H1 (cell line): Measurements from ENCODE around the gene TVP23B. TPM values are rescaled to one million over a fixed set of nuclear protein-coding genes. Genes with fewer than 3 reads are reported as not detected.
"Not testable (repeated sequence)": the region's sequence is repeated elsewhere in the genome, so short reads cannot be mapped to it uniquely, and the experiment has no call there.

Experiments used
- CTCF ChIA-PET: fragments of 300-600 bp; sonication (Branson Sonifier 250); formaldehyde crosslinking; loops from one replicate; lab custom pipeline; 2021; ENCODE audit not compliant: partially characterized antibody; lab: Charles Lee
- POLR2A ChIA-PET: fragments of 300-600 bp; sonication (Branson Sonifier 250); formaldehyde crosslinking; loops from one replicate; lab custom pipeline; 2021; ENCODE audit warnings: inconsistent platforms; ENCODE audit not compliant: partially characterized antibody; lab: Charles Lee
- DNase-seq, 2 experiments: peaks; one replicate each; pipeline versions ENCODE4 v3.0.0 to v3.0.0-alpha.2; 2010 to 2022; ENCODE audit warnings: low spot score in 2 of 2, low read depth in 1 of 2, mixed read lengths in 1 of 2
- FAIRE-seq: peaks from 2 replicates; lab custom pipeline; 2011; peaks lifted over from hg19 to GRCh38; lab: Jason Lieb, UNC
- H2AFZ ChIP-seq: 2 replicates; pipeline ENCODE4 v1.8.1; 2012; ENCODE audit warnings: low read length, inconsistent platforms
- H2AK5ac ChIP-seq: 2 replicates; pipeline ENCODE4 v1.6.1; 2013; ENCODE audit warnings: low read depth, low read length
- H2BK120ac ChIP-seq: replicated peaks from 2 replicates; pipeline ENCODE3; 2013; ENCODE audit warnings: low read depth, low read length, inconsistent platforms
- H2BK12ac ChIP-seq: 2 replicates; pipeline ENCODE4 v1.6.1; 2013; ENCODE audit warnings: low read depth, low read length
- H2BK15ac ChIP-seq: 2 replicates; pipeline ENCODE4 v1.6.1; 2013; ENCODE audit warnings: low read length
- H2BK20ac ChIP-seq: 2 replicates; pipeline ENCODE4 v1.6.1; 2013; ENCODE audit warnings: low read length
- H2BK5ac ChIP-seq: 2 replicates; pipeline ENCODE4 v1.6.1; 2013; ENCODE audit warnings: low read depth, low read length
- H3K14ac ChIP-seq: 2 replicates; pipeline ENCODE4 v1.6.1; 2013; ENCODE audit warnings: inconsistent platforms; ENCODE audit not compliant: insufficient read length
- H3K18ac ChIP-seq: 2 replicates; pipeline ENCODE4 v1.6.1; 2013; ENCODE audit warnings: low read length; ENCODE audit errors: extremely low read depth
- H3K23ac ChIP-seq: 2 replicates; pipeline ENCODE4 v1.6.1; 2013; ENCODE audit warnings: inconsistent platforms; ENCODE audit not compliant: insufficient read length
- H3K23me2 ChIP-seq: 2 replicates; pipeline ENCODE4 v1.6.1; 2013; ENCODE audit warnings: low read depth, low read length
- H3K27ac ChIP-seq: 2 replicates; pipeline ENCODE4 v1.6.1; 2011; ENCODE audit warnings: low read depth, low read length, inconsistent platforms
- H3K27me3 ChIP-seq, 4 experiments: replicated peaks in 1 of 4; 1 replicate in 1 of 4; 2 replicates in 3 of 4; pipeline versions ENCODE4 v1.6.1 to v1.8.1; 2011 to 2013; ENCODE audit warnings: low read length in 3 of 4, mild to moderate bottlenecking in 3 of 4, inconsistent platforms in 2 of 4, mixed read lengths in 2 of 4, moderate library complexity in 1 of 4; ENCODE audit not compliant: control insufficient read depth in 3 of 4, insufficient read depth in 3 of 4; ENCODE audit errors: extremely low read depth in 1 of 4
- H3K36me3 ChIP-seq, 4 experiments: 2 replicates each; pipeline versions ENCODE4 v1.6.1 to v1.8.1; 2011 to 2013; ENCODE audit warnings: mild to moderate bottlenecking in 4 of 4, low read length in 3 of 4, moderate library complexity in 2 of 4, control low read depth in 1 of 4, inconsistent platforms in 1 of 4; ENCODE audit not compliant: insufficient read depth in 4 of 4, control insufficient read depth in 2 of 4
- H3K4ac ChIP-seq: replicated peaks from 2 replicates; pipeline ENCODE3; 2013; ENCODE audit warnings: low read length, low read depth, mixed read lengths, inconsistent platforms; ENCODE audit not compliant: insufficient read length
- H3K4me1 ChIP-seq, 4 experiments: replicated peaks in 1 of 4; 1 replicate in 1 of 4; 2 replicates in 3 of 4; pipeline versions ENCODE4 v1.6.1 to v1.8.1; 2011 to 2013; ENCODE audit warnings: low read length in 3 of 4, inconsistent platforms in 2 of 4, mixed read lengths in 1 of 4; ENCODE audit not compliant: insufficient read depth in 4 of 4, control insufficient read depth in 3 of 4
- H3K4me2 ChIP-seq, 2 experiments: 2 replicates each; pipeline versions ENCODE4 v1.6.1 to v1.8.1; 2011 to 2013; ENCODE audit warnings: low read depth in 2 of 2, low read length in 2 of 2, control low read depth in 1 of 2, inconsistent platforms in 1 of 2, mild to moderate bottlenecking in 1 of 2; ENCODE audit not compliant: insufficient read depth in 1 of 2
- H3K4me3 ChIP-seq, 4 experiments: fragments of 200-600, 300-600 bp in 1 of 4; sonication (generic), shearing (Covaris generic), sonication (Bioruptor Twin) in 1 of 4; 2 replicates each; pipeline versions ENCODE4 v1.5.1 to v1.8.1; 2011 to 2016; ENCODE audit warnings: low read length in 4 of 4, low read depth in 3 of 4, control low read depth in 2 of 4, inconsistent platforms in 2 of 4, mild to moderate bottlenecking in 2 of 4, mixed read lengths in 1 of 4, moderate library complexity in 1 of 4; ENCODE audit not compliant: insufficient read depth in 2 of 4; ENCODE audit errors: extremely low read depth in 1 of 4
- H3K56ac ChIP-seq: replicated peaks from 2 replicates; pipeline ENCODE3; 2013; ENCODE audit warnings: low read depth, mild to moderate bottlenecking, mixed read lengths, low read length, inconsistent platforms; ENCODE audit not compliant: insufficient read length
- H3K79me1 ChIP-seq: 2 replicates; pipeline ENCODE4 v1.6.1; 2013; ENCODE audit warnings: low read depth, low read length, control low read depth
- H3K79me2 ChIP-seq, 2 experiments: 2 replicates each; pipeline versions ENCODE4 v1.6.1 to v1.8.1; 2012 to 2013; ENCODE audit warnings: low read length in 2 of 2, mild to moderate bottlenecking in 2 of 2, inconsistent platforms in 1 of 2; ENCODE audit not compliant: insufficient read depth in 2 of 2, control insufficient read depth in 1 of 2
- H3K9ac ChIP-seq, 4 experiments: replicated peaks in 1 of 4; 1 replicate in 1 of 4; 2 replicates in 3 of 4; pipeline versions ENCODE4 v1.6.1 to v1.8.1; 2011 to 2013; ENCODE audit warnings: low read depth in 3 of 4, low read length in 3 of 4, control low read depth in 2 of 4, mild to moderate bottlenecking in 2 of 4, moderate library complexity in 2 of 4, inconsistent platforms in 1 of 4; ENCODE audit errors: extremely low read depth in 1 of 4
- H3K9me3 ChIP-seq, 2 experiments: 2 replicates each; pipeline versions ENCODE4 v1.6.1 to v1.8.1; 2012 to 2013; ENCODE audit warnings: mild to moderate bottlenecking in 2 of 2, moderate library complexity in 2 of 2, control low read depth in 1 of 2, inconsistent platforms in 1 of 2, low read depth in 1 of 2, low read length in 1 of 2, mixed read lengths in 1 of 2; ENCODE audit not compliant: insufficient read depth in 2 of 2
- H4K20me1 ChIP-seq, 2 experiments: replicated peaks in 1 of 2; 2 replicates each; pipeline versions ENCODE3 to v1.8.1; 2011 to 2013; ENCODE audit warnings: inconsistent platforms in 2 of 2, low read length in 2 of 2, mild to moderate bottlenecking in 1 of 2; ENCODE audit not compliant: insufficient read depth in 2 of 2, control insufficient read depth in 1 of 2
- H4K5ac ChIP-seq: 2 replicates; pipeline ENCODE4 v1.6.1; 2013; ENCODE audit warnings: low read length, low read depth, mixed read lengths, inconsistent platforms; ENCODE audit not compliant: insufficient read length
- H4K8ac ChIP-seq: 2 replicates; pipeline ENCODE4 v1.8.0; 2013; ENCODE audit warnings: mild to moderate bottlenecking, moderate library complexity, low read length, inconsistent platforms; ENCODE audit not compliant: insufficient read depth; ENCODE audit errors: extremely low read depth
- H4K91ac ChIP-seq: replicated peaks from 2 replicates; pipeline ENCODE3; 2013; ENCODE audit warnings: low read length, mixed read lengths, inconsistent platforms; ENCODE audit not compliant: insufficient read length
- RAD21 ChIP-seq, 2 experiments: IDR thresholded peaks in 1 of 2; conservative IDR thresholded peaks in 1 of 2; 2 replicates each; pipeline ENCODE4 v1.6.1; 2011; ENCODE audit warnings: low read depth in 2 of 2, low read length in 2 of 2, improper control_type of control experiment in 1 of 2, inconsistent platforms in 1 of 2, mild to moderate bottlenecking in 1 of 2, moderate library complexity in 1 of 2
- WGBS, 2 experiments: shearing (Covaris generic) in 1 of 2; methylation state at CpG; one replicate each; pipeline versions ENCODE4 v1.1.6 to v1.1.7; 2013 to 2015; ENCODE audit warnings: low lambda C conversion rate in 2 of 2, mixed read lengths in 2 of 2, inconsistent platforms in 1 of 2, low coverage in 1 of 2, missing lambda C conversion rate in 1 of 2; ENCODE audit not compliant: insufficient replicate concordance in 2 of 2, insufficient coverage in 1 of 2, insufficient read length in 1 of 2; ENCODE audit errors: extremely low coverage in 1 of 2, missing lambda C conversion rate in 1 of 2; 5-methylcytosine and 5-hydroxymethylcytosine counted together
- polyA plus RNA-seq, 7 experiments: library from polyadenylated mRNA; depleted of rRNA in 3 of 7; stranded (reverse) in 5 of 7; unstranded in 2 of 7; fragments of >200 nt in 5 of 7; fragments of 200-250 nt in 2 of 7; gene quantifications; 1 replicate in 5 of 7; 2 replicates in 1 of 7; 4 replicates in 1 of 7; pipeline versions ENCODE4 v1.2.1 to v1.2.3, GENCODE V29; 2011 to 2013; ENCODE audit warnings: missing spikeins in 2 of 7, mixed read lengths in 2 of 7
- total RNA-seq: library from RNA; stranded (reverse); fragmentation: NEBNext Ultra II Directional; extraction: Animal tissue kit (Norgen Biotek cat#: 25700); gene quantifications from 2 replicates; pipeline ENCODE4 v1.2.1, GENCODE V29; 2021
- TF ChIP-seq, protein P1 (sequence below), 3 experiments: IDR thresholded peaks; 1 replicate in 2 of 3; 2 replicates in 1 of 3; pipeline versions ENCODE4 v1.5.1 to v1.6.1; 2011; ENCODE audit warnings: low read length in 3 of 3, mild to moderate bottlenecking in 3 of 3, inconsistent platforms in 2 of 3, low read depth in 1 of 3, moderate library complexity in 1 of 3; ENCODE audit not compliant: insufficient read depth in 1 of 3; ENCODE audit errors: control extremely low read depth in 1 of 3

The TVP23B gene
- total and polyA plus RNA-seq, 2 of the 8 experiments (the other 6 are each of a cell fraction or from before 2014, with no cell fraction given): 11.5 to 22.7 TPM

DNA sequence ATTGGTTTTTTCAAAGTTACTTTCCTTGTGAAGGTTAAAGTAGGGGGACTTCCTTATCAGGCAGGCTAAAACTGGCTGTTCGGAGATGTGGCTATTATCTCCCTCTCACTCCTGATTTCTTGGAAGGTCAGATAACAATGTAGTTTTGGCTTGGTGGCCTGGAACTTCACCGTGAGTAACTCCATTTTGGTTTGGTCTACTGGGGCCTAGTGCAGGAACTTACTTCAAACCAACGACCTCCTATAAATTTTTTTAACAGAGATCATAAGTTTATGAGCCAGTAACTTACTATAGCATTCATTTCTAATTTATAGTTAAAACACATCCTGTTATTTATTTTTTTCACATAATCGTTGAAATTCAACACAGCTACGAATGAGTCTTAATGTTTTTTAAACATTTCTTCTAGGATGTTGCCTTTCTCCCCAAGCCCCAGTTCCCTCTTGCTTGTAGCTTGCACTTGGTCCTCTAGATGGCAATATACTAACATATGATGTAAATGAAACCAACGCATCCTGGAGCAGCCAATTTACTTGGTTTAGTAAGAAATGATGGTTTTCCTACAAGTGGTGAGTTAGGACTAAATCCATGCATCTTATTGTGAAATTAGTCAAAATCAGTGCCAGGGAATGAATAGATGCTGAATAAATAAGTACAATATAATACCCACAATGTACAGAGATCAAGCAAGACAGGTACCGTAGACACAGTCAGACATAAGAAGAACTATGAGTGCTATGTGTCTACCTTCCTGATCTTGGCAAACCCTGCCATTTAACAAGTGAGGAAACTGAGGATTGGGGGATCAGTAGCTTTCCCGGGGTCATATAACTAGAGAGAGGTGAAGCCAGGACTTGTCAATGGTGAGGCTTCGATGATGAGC, 35.7 kb downstream of the TVP23B start:
- H2AFZ ChIP-seq, DNase-seq, H2BK20ac ChIP-seq, H3K4me3 ChIP-seq, H4K5ac ChIP-seq, H2BK120ac ChIP-seq, H3K14ac ChIP-seq, H3K23ac ChIP-seq, H4K8ac ChIP-seq, H3K79me2 ChIP-seq, H3K4me1 ChIP-seq, H3K27ac ChIP-seq, H2BK15ac ChIP-seq, H2BK5ac ChIP-seq, H4K20me1 ChIP-seq, H3K9ac ChIP-seq, H3K9me3 ChIP-seq, H2AK5ac ChIP-seq, H3K27me3 ChIP-seq, H3K4ac ChIP-seq, H3K56ac ChIP-seq, H3K23me2 ChIP-seq, H3K18ac ChIP-seq, CTCF ChIA-PET, POLR2A ChIA-PET, H3K4me2 ChIP-seq, H3K79me1 ChIP-seq, H4K91ac ChIP-seq, H3K36me3 ChIP-seq, H2BK12ac ChIP-seq: not testable (repeated sequence)
- TF ChIP-seq, protein P1, sequence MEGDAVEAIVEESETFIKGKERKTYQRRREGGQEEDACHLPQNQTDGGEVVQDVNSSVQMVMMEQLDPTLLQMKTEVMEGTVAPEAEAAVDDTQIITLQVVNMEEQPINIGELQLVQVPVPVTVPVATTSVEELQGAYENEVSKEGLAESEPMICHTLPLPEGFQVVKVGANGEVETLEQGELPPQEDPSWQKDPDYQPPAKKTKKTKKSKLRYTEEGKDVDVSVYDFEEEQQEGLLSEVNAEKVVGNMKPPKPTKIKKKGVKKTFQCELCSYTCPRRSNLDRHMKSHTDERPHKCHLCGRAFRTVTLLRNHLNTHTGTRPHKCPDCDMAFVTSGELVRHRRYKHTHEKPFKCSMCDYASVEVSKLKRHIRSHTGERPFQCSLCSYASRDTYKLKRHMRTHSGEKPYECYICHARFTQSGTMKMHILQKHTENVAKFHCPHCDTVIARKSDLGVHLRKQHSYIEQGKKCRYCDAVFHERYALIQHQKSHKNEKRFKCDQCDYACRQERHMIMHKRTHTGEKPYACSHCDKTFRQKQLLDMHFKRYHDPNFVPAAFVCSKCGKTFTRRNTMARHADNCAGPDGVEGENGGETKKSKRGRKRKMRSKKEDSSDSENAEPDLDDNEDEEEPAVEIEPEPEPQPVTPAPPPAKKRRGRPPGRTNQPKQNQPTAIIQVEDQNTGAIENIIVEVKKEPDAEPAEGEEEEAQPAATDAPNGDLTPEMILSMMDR (IDR thresholded peaks at IDR 0.05; ENCODE audit: control extremely low read depth in 1 of 3, insufficient read depth in 1 of 3, low read depth in 1 of 3, low read length in 3 of 3): peak in 2 of 3 experiments; percentile 36 to 46; a peak in 2 of 4 replicates
- TF ChIP-seq RAD21 (IDR thresholded peaks at IDR 0.05 in 1 of 2, conservative IDR thresholded peaks at IDR 0.05 in 1 of 2; ENCODE audit: low read depth in 2 of 2, low read length in 2 of 2): peak; percentile 55 to 59
- WGBS, 2 experiments: 70% methylated on average over 7 of the region's 9 CpGs; no CpG with 5 or more reads in 1 of the 2 experiments
- FAIRE-seq: peak; percentile 90
